Neuron (in vitro differentiated cells): ENCODE results near the gene SLC9A2.

Experiments used
- H2AFZ ChIP-seq: one replicate; pipeline ENCODE4 v1.6.1; 2013; ENCODE audit warnings: low read depth, mild to moderate bottlenecking, inconsistent platforms, low read length, moderate library complexity
- H3K27me3 ChIP-seq: one replicate; pipeline ENCODE4 v1.6.1; 2013; ENCODE audit warnings: low read length; ENCODE audit not compliant: insufficient read depth
- H3K36me3 ChIP-seq: one replicate; pipeline ENCODE4 v1.6.1; 2013; ENCODE audit warnings: low read length; ENCODE audit not compliant: insufficient read depth
- H3K4me1 ChIP-seq: one replicate; pipeline ENCODE4 v1.6.1; 2013; ENCODE audit warnings: low read length; ENCODE audit not compliant: insufficient read depth
- H3K4me3 ChIP-seq: 2 replicates; pipeline ENCODE4 v1.5.1; 2013; ENCODE audit warnings: mild to moderate bottlenecking, low read length, moderate library complexity
- H3K9me3 ChIP-seq: one replicate; pipeline ENCODE4 v1.6.1; 2013; ENCODE audit warnings: low read length

The SLC9A2 gene

GRCh38 chr2:102736410-102737409, 117.4 kb downstream of the SLC9A2 start:
- no peaks in the 10 kb centered on the region for H3K9me3 ChIP-seq
- H3K27me3 ChIP-seq = no peaks in the 10 kb centered on the region
- H3K36me3 ChIP-seq = peaks cover 2% of the 10 kb centered on the region
- H3K4me3 ChIP-seq = peak overlapping the region; percentile 89
- H2AFZ ChIP-seq = peak overlapping the region; percentile 95
- H3K4me1 ChIP-seq = peaks cover 15% of the 10 kb centered on the region

- peak overlapping the region; percentile 89 for H3K4me3 ChIP-seq
- no peaks in the 10 kb centered on the region for H3K36me3 ChIP-seq
- peaks cover 15% of the 10 kb centered on the region for H3K4me1 ChIP-seq
These were observed 118.1 kb downstream of the SLC9A2 start for GRCh38 chr2:102737431-102737830.

GRCh38 chr2:102743259-102743658, 123.9 kb downstream of the SLC9A2 start:
- H3K36me3 ChIP-seq = no peaks in the 10 kb centered on the region
- no peak overlapping the region for H2AFZ ChIP-seq

More at GRCh38 chr2:102737431-102737830, 118.1 kb downstream of the SLC9A2 start:
- Histone ChIP-seq H3K9me3 (no peaks in the 10 kb centered on the region), H2AFZ (peak overlapping the region; percentile 95), H3K27me3 (no peaks in the 10 kb centered on the region)

GRCh38 chr2:102748107-102748506, 128.8 kb downstream of the SLC9A2 start:
- Histone ChIP-seq H2AFZ (no peak overlapping the region), H3K4me1 (no peaks in the 10 kb centered on the region), H3K36me3 (no peaks in the 10 kb centered on the region), H3K4me3 (no peak overlapping the region), H3K27me3 (no peaks in the 10 kb centered on the region), H3K9me3 (peaks cover 3% of the 10 kb centered on the region)

More at GRCh38 chr2:102743259-102743658, 123.9 kb downstream of the SLC9A2 start:
- no peaks in the 10 kb centered on the region for H3K4me1 ChIP-seq
- no peak overlapping the region for H3K4me3 ChIP-seq
- H3K27me3 ChIP-seq = no peaks in the 10 kb centered on the region
- H3K9me3 ChIP-seq = peaks cover 3% of the 10 kb centered on the region

GRCh38 chr2:102749938-102750337, 130.6 kb downstream of the SLC9A2 start:
- Histone ChIP-seq H3K4me3 (no peak overlapping the region), H3K9me3 (peaks cover 3% of the 10 kb centered on the region), H3K4me1 (no peaks in the 10 kb centered on the region), H3K36me3 (no peaks in the 10 kb centered on the region), H3K27me3 (no peaks in the 10 kb centered on the region), H2AFZ (no peak overlapping the region)

GRCh38 chr2:102753563-102754159, 134.3 kb downstream of the SLC9A2 start:
- no peaks in the 10 kb centered on the region for H3K36me3 ChIP-seq
- H3K4me1 ChIP-seq = no peaks in the 10 kb centered on the region

GRCh38 chr2:102754456-102755145, 135.2 kb downstream of the SLC9A2 start:
- Histone ChIP-seq H3K27me3 (no peaks in the 10 kb centered on the region), H2AFZ (no peak overlapping the region), H3K9me3 (no peaks in the 10 kb centered on the region), H3K4me3 (no peak overlapping the region), H3K4me1 (no peaks in the 10 kb centered on the region), H3K36me3 (no peaks in the 10 kb centered on the region)

More at GRCh38 chr2:102753563-102754159, 134.3 kb downstream of the SLC9A2 start:
- H3K9me3 ChIP-seq = no peaks in the 10 kb centered on the region
- H3K27me3 ChIP-seq = no peaks in the 10 kb centered on the region
- no peak overlapping the region for H3K4me3 ChIP-seq
- no peak overlapping the region for H2AFZ ChIP-seq

GRCh38 chr2:102755284-102755683, 135.9 kb downstream of the SLC9A2 start:
- no peak overlapping the region for H2AFZ ChIP-seq
- H3K4me3 ChIP-seq = no peak overlapping the region
- no peaks in the 10 kb centered on the region for H3K9me3 ChIP-seq
- no peaks in the 10 kb centered on the region for H3K27me3 ChIP-seq
- H3K4me1 ChIP-seq = no peaks in the 10 kb centered on the region
- H3K36me3 ChIP-seq = no peaks in the 10 kb centered on the region

GRCh38 chr2:102758439-102758838, 139.1 kb downstream of the SLC9A2 start:
- no peaks in the 10 kb centered on the region for H3K36me3 ChIP-seq
- H2AFZ ChIP-seq = no peak overlapping the region
- H3K4me3 ChIP-seq = no peak overlapping the region
- H3K27me3 ChIP-seq = no peaks in the 10 kb centered on the region
- H3K9me3 ChIP-seq = no peaks in the 10 kb centered on the region
- H3K4me1 ChIP-seq = no peaks in the 10 kb centered on the region
